Natural killer cell (primary cell): ENCODE measurements around the gene SHC2. TPM values are rescaled to one million over a fixed set of nuclear protein-coding genes. Genes with fewer than 3 reads are reported as not detected.

Experiments used
- ATAC-seq, 3 donors: fragments of 150-1000 bp in 2 of 3; fragments of 200-7000 bp in 1 of 3; cut with Tn5 transposase; 1 replicate in 1 of 3; 2 replicates in 2 of 3; pipeline ENCODE4 v1.10.0; 2021; ENCODE audit warnings: mild to moderate bottlenecking in 2 of 3, moderate library complexity in 2 of 3
- DNase-seq, 2 donors: peaks; one replicate each; pipeline versions ENCODE4 v3.0.0 to v3.0.0-alpha.2; 2013 to 2021; ENCODE audit warnings: mixed read lengths in 1 of 2
- H3K27ac ChIP-seq: one replicate; pipeline ENCODE4 v1.5.1; 2013; ENCODE audit warnings: mild to moderate bottlenecking, low read length
- H3K27me3 ChIP-seq: one replicate; pipeline ENCODE4 v1.6.1; 2013; ENCODE audit warnings: low read length; ENCODE audit not compliant: control insufficient read depth, insufficient read depth
- H3K36me3 ChIP-seq: one replicate; pipeline ENCODE4 v1.6.1; 2013; ENCODE audit warnings: low read length; ENCODE audit not compliant: control insufficient read depth, insufficient read depth
- H3K4me1 ChIP-seq: one replicate; pipeline ENCODE4 v1.6.1; 2013; ENCODE audit warnings: low read length; ENCODE audit not compliant: control insufficient read depth, insufficient read depth
- H3K4me3 ChIP-seq: one replicate; pipeline ENCODE4 v1.5.1; 2013; ENCODE audit warnings: low read length
- H3K9me3 ChIP-seq: one replicate; pipeline ENCODE4 v1.6.1; 2013; ENCODE audit warnings: low read length; ENCODE audit not compliant: control insufficient read depth, insufficient read depth
- H3K27ac Mint-ChIP-seq, 2 donors: one replicate each; pipeline ENCODE4 v1.8.0; 2022; ENCODE audit warnings: mild to moderate bottlenecking in 2 of 2, mixed read lengths in 2 of 2, moderate library complexity in 1 of 2
- H3K27me3 Mint-ChIP-seq, 2 donors: one replicate each; pipeline ENCODE4 v1.8.0; 2022; ENCODE audit warnings: low read depth in 2 of 2, mixed read lengths in 2 of 2
- H3K36me3 Mint-ChIP-seq: one replicate; pipeline ENCODE4 v1.8.0; 2022; ENCODE audit warnings: mixed read lengths
- H3K4me1 Mint-ChIP-seq, 2 donors: one replicate each; pipeline ENCODE4 v1.8.0; 2022; ENCODE audit warnings: mixed read lengths in 2 of 2
- H3K4me3 Mint-ChIP-seq: one replicate; pipeline ENCODE4 v1.8.0; 2022; ENCODE audit warnings: mild to moderate bottlenecking, moderate library complexity, mixed read lengths
- H3K9me3 Mint-ChIP-seq, 2 donors: one replicate each; pipeline ENCODE4 v1.8.0; 2022; ENCODE audit warnings: mixed read lengths in 2 of 2
- WGBS: methylation state at CpG from one replicate; pipeline ENCODE4 v1.1.7; 2013; ENCODE audit warnings: missing lambda C conversion rate; ENCODE audit not compliant: insufficient coverage; 5-methylcytosine and 5-hydroxymethylcytosine counted together
- intact Hi-C: fragments of 100-400 bp; cut with micrococcal nuclease; formaldehyde crosslinking; loops from one replicate; pipeline ENCODE4 v1.14.2; 2022
- total RNA-seq, 4 donors: library from RNA; stranded (reverse); fragments of 120-200 nt in 1 of 4; gene quantifications; one replicate each; pipeline versions ENCODE4 v1.2.3 to v1.2.4, GENCODE V29; 2013 to 2022
- TF ChIP-seq, protein P1 (sequence below): fragments of 200-600 bp; IDR thresholded peaks from one replicate; pipeline ENCODE4 v1.8.0; 2022; ENCODE audit warnings: antibody characterized with exemption

The SHC2 gene
- total RNA-seq, 3 donors from 2014 or later (not counting 1 experiment from before 2014, with no cell fraction given) = 0.75 TPM; not detected in 2

DNA sequence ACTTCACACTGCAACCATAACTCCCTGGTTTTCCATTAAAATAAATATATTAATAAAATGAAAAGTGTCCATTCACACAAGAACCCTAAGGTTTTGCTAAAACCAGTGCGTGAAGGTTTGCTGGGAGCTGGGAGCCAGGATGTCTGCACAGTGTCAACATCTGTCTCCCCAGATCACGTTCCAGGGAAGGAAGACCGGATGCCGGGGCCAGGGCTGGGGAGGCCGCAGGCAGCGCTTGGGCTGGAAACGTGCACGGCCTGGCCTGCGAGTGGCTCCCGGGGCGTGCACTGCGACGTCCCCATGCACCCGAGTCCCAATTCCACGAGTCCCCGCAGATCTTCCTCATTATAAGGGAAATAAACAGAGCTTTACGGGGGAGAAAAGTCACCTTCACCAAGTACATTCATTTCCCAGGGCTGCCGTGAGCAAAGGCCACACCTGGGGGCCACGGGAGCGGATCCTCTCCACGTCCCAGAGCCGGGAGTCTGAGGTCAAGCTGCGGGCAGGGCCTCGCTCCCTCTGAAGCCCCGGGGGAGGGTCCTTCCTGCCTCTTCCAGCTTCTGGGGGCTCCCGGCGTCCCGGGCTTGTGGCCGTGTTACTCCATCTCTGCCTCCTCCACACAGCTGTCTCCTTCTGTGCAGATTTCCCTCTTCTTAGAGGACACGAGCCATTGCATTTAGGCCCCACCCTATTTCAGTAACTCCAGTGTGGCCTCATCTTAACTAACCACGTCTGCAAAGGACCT, 12.8 kb downstream of the SHC2 start:
- Mint-ChIP-seq H3K36me3 (no peaks in the 10 kb centered on the region), H3K4me1 (no peaks in the 10 kb centered on the region), H3K4me3 (no peak overlapping the region), H3K9me3 (no peaks in the 10 kb centered on the region), H3K27ac (no peak overlapping the region), H3K27me3 (no peaks in the 10 kb centered on the region)
- TF ChIP-seq, protein P1, sequence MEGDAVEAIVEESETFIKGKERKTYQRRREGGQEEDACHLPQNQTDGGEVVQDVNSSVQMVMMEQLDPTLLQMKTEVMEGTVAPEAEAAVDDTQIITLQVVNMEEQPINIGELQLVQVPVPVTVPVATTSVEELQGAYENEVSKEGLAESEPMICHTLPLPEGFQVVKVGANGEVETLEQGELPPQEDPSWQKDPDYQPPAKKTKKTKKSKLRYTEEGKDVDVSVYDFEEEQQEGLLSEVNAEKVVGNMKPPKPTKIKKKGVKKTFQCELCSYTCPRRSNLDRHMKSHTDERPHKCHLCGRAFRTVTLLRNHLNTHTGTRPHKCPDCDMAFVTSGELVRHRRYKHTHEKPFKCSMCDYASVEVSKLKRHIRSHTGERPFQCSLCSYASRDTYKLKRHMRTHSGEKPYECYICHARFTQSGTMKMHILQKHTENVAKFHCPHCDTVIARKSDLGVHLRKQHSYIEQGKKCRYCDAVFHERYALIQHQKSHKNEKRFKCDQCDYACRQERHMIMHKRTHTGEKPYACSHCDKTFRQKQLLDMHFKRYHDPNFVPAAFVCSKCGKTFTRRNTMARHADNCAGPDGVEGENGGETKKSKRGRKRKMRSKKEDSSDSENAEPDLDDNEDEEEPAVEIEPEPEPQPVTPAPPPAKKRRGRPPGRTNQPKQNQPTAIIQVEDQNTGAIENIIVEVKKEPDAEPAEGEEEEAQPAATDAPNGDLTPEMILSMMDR = no peak
- no peaks in the 10 kb centered on the region for H3K4me1 ChIP-seq
- DNase-seq (no peak), ATAC-seq (no peak)
- no peak overlapping the region for H3K4me3 ChIP-seq
- WGBS = 52% methylated on average over 31 of the region's 31 CpGs
- H3K9me3 ChIP-seq = peaks cover 6% of the 10 kb centered on the region
- no peak overlapping the region for H3K27ac ChIP-seq
- intact Hi-C loops = no loop called here
- no peaks in the 10 kb centered on the region for H3K36me3 ChIP-seq
- H3K27me3 ChIP-seq = no peaks in the 10 kb centered on the region

DNA sequence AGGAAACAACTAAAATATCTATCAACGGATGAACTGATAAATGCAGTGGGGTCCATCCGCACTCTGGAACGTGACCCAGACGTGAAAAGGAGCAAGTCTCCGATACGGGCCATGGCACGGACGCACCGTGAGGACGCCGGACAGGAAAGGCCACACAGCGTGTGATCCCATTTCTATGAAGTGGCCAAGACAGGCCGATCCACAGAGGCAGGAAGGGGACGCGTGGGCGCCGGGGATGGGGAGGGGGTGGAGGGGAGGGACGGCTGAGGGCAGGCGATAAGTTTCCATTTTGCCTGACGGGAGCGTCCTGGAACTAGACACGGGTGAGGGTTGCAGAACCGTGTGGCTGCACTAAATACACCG, 13.8 kb downstream of the SHC2 start:
- TF ChIP-seq, protein P1 = no peak
- Mint-ChIP-seq H3K4me3 (no peak overlapping the region), H3K36me3 (no peaks in the 10 kb centered on the region), H3K27ac (no peak overlapping the region), H3K27me3 (no peaks in the 10 kb centered on the region), H3K9me3 (no peaks in the 10 kb centered on the region), H3K4me1 (no peaks in the 10 kb centered on the region)
- ATAC-seq = no peak
- intact Hi-C loops = no loop called here
- H3K27ac ChIP-seq = no peak overlapping the region
- 88% methylated on average over 24 of the region's 24 CpGs for WGBS
- no peak overlapping the region for H3K4me3 ChIP-seq
- no peaks in the 10 kb centered on the region for H3K4me1 ChIP-seq
- H3K9me3 ChIP-seq = peaks cover 6% of the 10 kb centered on the region
- no peaks in the 10 kb centered on the region for H3K27me3 ChIP-seq
- H3K36me3 ChIP-seq = no peaks in the 10 kb centered on the region
- DNase-seq = no peak

DNA sequence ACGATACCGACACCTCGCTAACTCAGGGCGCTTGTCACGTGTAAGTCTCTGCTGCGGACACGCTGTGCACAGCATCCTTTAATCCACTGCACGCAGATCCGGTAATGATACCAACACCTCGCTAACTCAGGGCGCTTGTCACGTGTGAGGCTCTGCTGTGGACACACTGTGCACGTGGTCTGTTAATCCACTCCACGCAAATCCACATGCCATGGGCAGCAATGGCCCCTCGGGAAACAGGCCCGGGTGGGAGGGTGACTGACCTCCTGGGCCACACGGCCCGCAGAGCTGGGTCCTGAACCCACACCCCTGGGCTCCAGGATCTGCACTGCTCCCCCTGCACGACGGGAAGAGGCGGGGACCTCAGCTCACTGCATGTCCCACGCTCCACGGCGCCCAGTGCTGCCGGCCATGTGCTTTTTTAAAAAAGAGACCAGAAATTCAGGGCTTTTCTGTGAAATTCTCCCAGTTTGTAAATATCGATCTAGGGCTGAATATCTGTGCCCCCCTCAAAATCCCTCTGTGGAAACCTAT, 16.1 kb downstream of the SHC2 start:
- Histone ChIP-seq H3K27me3 (peaks cover 8% of the 10 kb centered on the region), H3K27ac (no peak overlapping the region), H3K4me3 (no peak overlapping the region), H3K9me3 (no peaks in the 10 kb centered on the region), H3K36me3 (no peaks in the 10 kb centered on the region), H3K4me1 (no peaks in the 10 kb centered on the region)
- Mint-ChIP-seq H3K4me3 (no peak overlapping the region), H3K27me3 (peaks cover 0 to 3% of the 10 kb centered on the region in 2 donors), H3K36me3 (no peaks in the 10 kb centered on the region), H3K4me1 (no peaks in the 10 kb centered on the region), H3K9me3 (no peaks in the 10 kb centered on the region), H3K27ac (no peak overlapping the region)
- intact Hi-C loops = no loop called here
- WGBS = 94% methylated on average over 26 of the region's 26 CpGs
- DNase-seq (no peak), ATAC-seq (no peak)
- TF ChIP-seq, protein P1 = no peak

DNA sequence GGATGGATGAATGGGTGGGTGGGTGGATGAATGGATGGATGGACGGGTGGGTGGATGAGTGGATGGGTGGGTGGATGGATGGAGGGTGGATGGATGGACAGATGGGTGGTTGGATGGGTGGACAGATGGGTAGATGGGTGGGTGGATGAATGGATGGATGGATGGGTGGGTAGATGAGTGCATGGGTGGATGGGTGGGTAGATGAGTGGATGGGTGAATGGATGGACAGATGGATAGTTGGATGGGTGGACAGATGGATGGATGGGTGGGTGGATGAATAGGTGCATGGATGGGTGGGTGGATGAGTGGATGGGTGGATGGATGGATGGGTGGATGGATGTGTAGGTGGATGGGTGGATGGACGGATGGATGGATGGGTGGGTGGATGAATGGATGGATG, 17.8 kb downstream of the SHC2 start:
- Mint-ChIP-seq H3K4me3 (no peak overlapping the region), H3K27me3 (peaks cover 0 to 3% of the 10 kb centered on the region in 2 donors), H3K27ac (no peak overlapping the region), H3K4me1 (no peaks in the 10 kb centered on the region), H3K9me3 (no peaks in the 10 kb centered on the region), H3K36me3 (no peaks in the 10 kb centered on the region)
- H3K4me1 ChIP-seq = no peaks in the 10 kb centered on the region
- H3K36me3 ChIP-seq = no peaks in the 10 kb centered on the region
- TF ChIP-seq, protein P1 = no peak
- H3K27ac ChIP-seq = no peak overlapping the region
- H3K4me3 ChIP-seq = no peak overlapping the region
- H3K27me3 ChIP-seq = peaks cover 8% of the 10 kb centered on the region
- ATAC-seq (no peak), DNase-seq (no peak)
- intact Hi-C loops = no loop called here
- WGBS = 95% methylated on average over 2 of the region's 2 CpGs
- H3K9me3 ChIP-seq = no peaks in the 10 kb centered on the region
